HCEC 1CT (cell line): ENCODE data around the gene YOD1.

Source experiments
- DNase-seq: peaks from one replicate; pipeline ENCODE4 v3.0.0-alpha.2; 2017

The YOD1 gene

DNA sequence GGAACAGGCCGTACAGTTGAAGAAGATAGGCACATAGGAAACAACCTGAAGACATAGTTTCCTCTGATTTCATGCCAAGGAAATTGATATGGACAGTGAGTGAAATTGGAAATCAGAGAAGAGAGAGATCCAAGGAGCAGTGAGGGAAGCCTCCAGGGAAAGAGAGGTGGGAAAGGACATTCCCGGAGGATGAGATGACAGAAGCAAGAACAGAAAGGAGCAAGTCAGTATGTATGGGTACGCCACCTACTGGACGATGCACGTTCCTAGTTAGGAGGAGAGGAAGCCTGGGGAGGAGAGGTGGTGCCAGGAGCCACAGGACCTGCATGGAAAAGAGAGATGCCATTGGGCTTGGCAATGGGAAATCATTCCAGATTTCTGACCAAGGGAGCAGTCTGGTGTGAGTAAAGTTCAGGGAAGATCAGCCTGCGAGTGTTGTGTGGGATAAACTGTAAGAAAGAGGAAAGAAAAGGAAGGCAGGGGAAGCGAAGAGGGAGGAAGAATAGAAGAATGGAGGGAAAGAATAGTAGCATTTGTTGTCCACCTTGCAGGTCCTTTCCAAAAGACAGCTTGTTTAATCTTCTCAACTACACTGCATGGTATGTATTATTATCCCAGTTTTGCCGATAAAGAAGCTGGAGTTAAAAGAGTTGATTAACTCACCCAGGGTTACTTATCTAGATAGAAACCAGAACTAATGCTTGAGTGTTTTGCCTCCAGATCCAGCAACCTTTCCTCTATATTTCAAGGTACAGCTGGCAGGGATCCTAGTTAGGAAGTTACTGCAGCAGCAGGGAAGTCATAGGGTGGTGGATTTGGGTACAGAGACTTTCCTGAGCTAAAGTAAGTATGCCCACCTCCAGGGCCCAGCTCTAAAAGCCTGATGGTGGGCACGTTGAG is 45.8 kb downstream of the YOD1 start:
- DNase-seq, result peak; percentile 82

- DNase-seq, result no peak
These were observed 47.8 kb downstream of the YOD1 start for GRCh38 chr1:207003210-207003609.

DNA sequence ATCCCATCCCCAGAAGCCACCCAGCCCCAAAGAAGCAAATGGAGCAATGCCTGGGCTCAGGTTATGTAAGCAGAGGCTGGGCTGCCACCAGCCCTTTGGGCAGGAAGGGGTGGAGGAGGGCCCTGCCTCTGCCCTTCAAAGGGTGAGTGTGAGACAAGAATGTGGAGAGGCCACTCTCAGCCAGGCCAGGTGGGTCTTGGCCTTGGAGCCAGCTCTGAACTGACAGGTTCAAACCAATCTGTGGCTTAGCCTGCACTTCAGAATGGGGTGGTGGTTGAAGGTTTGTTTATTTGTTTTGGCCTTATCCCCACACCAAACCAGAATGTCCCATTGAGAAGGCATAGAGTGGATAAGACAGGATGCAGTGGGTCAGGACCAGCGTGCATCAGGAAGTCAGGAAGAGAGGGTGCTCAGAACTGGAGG is 48.3 kb downstream of the YOD1 start:
- no peak for DNase-seq

GRCh38 chr1:207001492-207002245 is 49.3 kb downstream of the YOD1 start:
- no peak for DNase-seq

DNA sequence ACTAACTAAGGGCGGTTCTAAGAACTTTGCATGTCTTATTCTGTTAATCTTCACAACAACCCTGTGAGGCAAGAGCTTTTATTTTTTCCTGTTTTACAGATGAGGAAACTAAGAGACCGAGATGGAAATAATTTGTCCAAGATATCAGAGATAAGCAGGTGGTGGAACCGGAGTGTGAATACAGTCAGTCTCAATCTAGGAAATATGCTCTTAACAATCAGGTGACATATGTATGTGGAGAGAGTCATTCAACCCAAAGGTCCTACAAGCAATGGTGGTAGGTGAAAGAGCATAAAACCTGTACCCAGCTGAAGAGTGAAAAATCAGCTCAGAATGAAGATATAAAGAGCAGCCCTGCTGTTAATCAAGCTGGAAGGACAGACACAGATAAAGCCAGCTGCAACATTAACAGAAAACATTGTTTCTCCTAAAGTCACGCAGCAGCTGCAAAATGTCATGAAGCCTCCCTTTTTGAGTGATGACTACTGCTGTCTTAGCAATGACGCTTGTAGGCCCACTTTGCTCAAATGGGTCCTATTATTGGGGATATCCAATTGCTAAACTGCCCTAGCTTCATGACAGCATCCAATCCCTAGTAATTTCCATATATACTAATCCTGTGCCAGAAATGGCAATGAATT is 50.2 kb downstream of the YOD1 start:
- DNase-seq, result no peak

DNA sequence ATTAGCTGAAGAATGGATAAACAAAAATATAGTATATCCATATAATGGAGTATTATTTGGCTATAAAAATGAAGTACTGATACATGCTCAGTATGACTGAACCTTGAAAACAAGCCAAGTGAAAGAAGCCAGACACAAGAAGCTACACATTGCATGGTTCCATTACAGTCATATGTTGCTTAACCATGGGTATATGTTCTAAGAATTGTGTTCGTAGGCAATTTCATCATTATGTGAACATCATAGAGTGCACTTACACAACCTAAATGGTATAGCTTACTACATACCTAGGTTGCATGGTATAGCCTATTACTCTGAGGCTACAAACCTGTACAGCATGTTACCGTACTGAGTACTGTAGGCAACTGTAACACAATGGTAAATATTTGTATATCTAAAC is 52.2 kb downstream of the YOD1 start:
- DNase-seq, result no peak
